Tibial nerve (tissue), 4 donors: Measurements from ENCODE around the gene THBS3. TPM values are rescaled to one million over a fixed set of nuclear protein-coding genes. Genes with fewer than 3 reads are reported as not detected.
"Not testable (repeated sequence)": the region's sequence is repeated elsewhere in the genome, so short reads cannot be mapped to it uniquely, and the experiment has no call there.

Experiments
- DNase-seq, 2 donors: peaks; one replicate each; pipeline ENCODE4 v3.0.0-alpha.2; 2019; ENCODE audit warnings: low spot score in 2 of 2
- H3K27ac ChIP-seq, 4 donors: fragments of 200-600 bp; sonication (generic) in 3 of 4; one replicate each; pipeline ENCODE4 v1.5.1; 2017 to 2019; ENCODE audit warnings: mild to moderate bottlenecking in 1 of 4
- H3K27me3 ChIP-seq, 2 donors: fragments of 200-600 bp; sonication (generic) in 1 of 2; one replicate each; pipeline versions ENCODE4 v1.5.1 to v1.6.0; 2017 to 2019
- H3K36me3 ChIP-seq, 3 donors: fragments of 200-600 bp; sonication (generic); one replicate each; pipeline ENCODE4 v1.5.1; 2018 to 2019
- H3K4me1 ChIP-seq, 4 donors: fragments of 200-600 bp; sonication (generic) in 3 of 4; one replicate each; pipeline ENCODE4 v1.5.1; 2017 to 2019
- H3K4me3 ChIP-seq, 4 donors: fragments of 200-600 bp; sonication (generic) in 3 of 4; one replicate each; pipeline ENCODE4 v1.5.1; 2017 to 2019; ENCODE audit warnings: mild to moderate bottlenecking in 1 of 4, moderate library complexity in 1 of 4
- H3K9me3 ChIP-seq, 4 donors: fragments of 200-600 bp; sonication (generic) in 3 of 4; one replicate each; pipeline ENCODE4 v1.5.1; 2017 to 2019
- EP300 ChIP-seq, 2 donors: sonication (generic); formaldehyde crosslinking; IDR thresholded peaks; one replicate each; pipeline ENCODE4 v1.6.1; 2017; ENCODE audit warnings: antibody characterized with exemption in 2 of 2, mild to moderate bottlenecking in 1 of 2
- POLR2A ChIP-seq, 2 donors: fragments of 450-650 bp; IDR thresholded peaks; one replicate each; pipeline ENCODE4 v1.6.1; 2017; ENCODE audit warnings: antibody characterized with exemption in 2 of 2, mild to moderate bottlenecking in 2 of 2, moderate library complexity in 2 of 2
- WGBS, 2 donors: methylation state at CpG; one replicate each; pipeline ENCODE4 v1.1.5; 2018; 5-methylcytosine and 5-hydroxymethylcytosine counted together
- total RNA-seq, 4 donors: library from RNA; depleted of rRNA; stranded (reverse); fragments of >200 nt; gene quantifications; one replicate each; pipeline ENCODE4 v1.1.0, GENCODE V29; 2016
- TF ChIP-seq, protein P1 (sequence below), 5 experiments: fragments of 200-600 bp in 3 of 5; fragments of 450-650 bp in 2 of 5; sonication (generic) in 3 of 5; IDR thresholded peaks; one replicate each; pipeline ENCODE4 v1.5.1; 2016 to 2019; ENCODE audit warnings: antibody characterized with exemption in 5 of 5, mild to moderate bottlenecking in 3 of 5, moderate library complexity in 2 of 5

The THBS3 gene
- total RNA-seq, 4 donors from 2014 or later, result 33.9 to 119 (median 52.6) TPM

GRCh38 chr1:155170806-155171205 is 36.9 kb downstream of the THBS3 start:
- 87 to 91% methylated on average over 7 of the region's 7 CpGs for WGBS, 2 donors
- Histone ChIP-seq H3K27me3 (peaks cover 0 to 13% of the 10 kb centered on the region in 2 donors), H3K9me3 (no peaks in the 10 kb centered on the region), H3K4me1 (peaks cover 0 to 60% (median 33%) of the 10 kb centered on the region in 4 donors), H3K27ac (no peak overlapping the region), H3K4me3 (no peak overlapping the region), H3K36me3 (peaks cover 0 to 27% (median 0%) of the 10 kb centered on the region in 3 donors)
- no peak for DNase-seq
- no peak for TF ChIP-seq POLR2A (IDR thresholded peaks at IDR 0.05)
- TF ChIP-seq, protein P1, sequence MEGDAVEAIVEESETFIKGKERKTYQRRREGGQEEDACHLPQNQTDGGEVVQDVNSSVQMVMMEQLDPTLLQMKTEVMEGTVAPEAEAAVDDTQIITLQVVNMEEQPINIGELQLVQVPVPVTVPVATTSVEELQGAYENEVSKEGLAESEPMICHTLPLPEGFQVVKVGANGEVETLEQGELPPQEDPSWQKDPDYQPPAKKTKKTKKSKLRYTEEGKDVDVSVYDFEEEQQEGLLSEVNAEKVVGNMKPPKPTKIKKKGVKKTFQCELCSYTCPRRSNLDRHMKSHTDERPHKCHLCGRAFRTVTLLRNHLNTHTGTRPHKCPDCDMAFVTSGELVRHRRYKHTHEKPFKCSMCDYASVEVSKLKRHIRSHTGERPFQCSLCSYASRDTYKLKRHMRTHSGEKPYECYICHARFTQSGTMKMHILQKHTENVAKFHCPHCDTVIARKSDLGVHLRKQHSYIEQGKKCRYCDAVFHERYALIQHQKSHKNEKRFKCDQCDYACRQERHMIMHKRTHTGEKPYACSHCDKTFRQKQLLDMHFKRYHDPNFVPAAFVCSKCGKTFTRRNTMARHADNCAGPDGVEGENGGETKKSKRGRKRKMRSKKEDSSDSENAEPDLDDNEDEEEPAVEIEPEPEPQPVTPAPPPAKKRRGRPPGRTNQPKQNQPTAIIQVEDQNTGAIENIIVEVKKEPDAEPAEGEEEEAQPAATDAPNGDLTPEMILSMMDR (IDR thresholded peaks at IDR 0.05), result no peak
- TF ChIP-seq EP300 (IDR thresholded peaks at IDR 0.05), result no peak

GRCh38 chr1:155170101-155170785 is 37.5 kb downstream of the THBS3 start:
- 90 to 98% methylated on average over 2 of the region's 2 CpGs for WGBS, 2 donors
- H3K27me3 ChIP-seq, result peaks cover 0 to 13% of the 10 kb centered on the region in 2 donors
- DNase-seq, result no peak
- no peak overlapping the region for H3K4me3 ChIP-seq
- H3K4me1 ChIP-seq, result peaks cover 0 to 55% (median 33%) of the 10 kb centered on the region in 4 donors
- TF ChIP-seq, protein P1 (IDR thresholded peaks at IDR 0.05), result no peak
- TF ChIP-seq POLR2A (IDR thresholded peaks at IDR 0.05) (no peak), EP300 (IDR thresholded peaks at IDR 0.05) (no peak)
- H3K9me3 ChIP-seq, result no peaks in the 10 kb centered on the region
- H3K36me3 ChIP-seq, result peaks cover 0 to 27% (median 0%) of the 10 kb centered on the region in 3 donors
- no peak overlapping the region for H3K27ac ChIP-seq

GRCh38 chr1:155169541-155169940 is 38.2 kb downstream of the THBS3 start:
- peaks cover 0 to 48% (median 32%) of the 10 kb centered on the region in 4 donors for H3K4me1 ChIP-seq
- WGBS, 2 donors, result 76 to 77% methylated on average over 5 of the region's 5 CpGs
- H3K36me3 ChIP-seq, result peaks cover 0 to 27% (median 0%) of the 10 kb centered on the region in 3 donors
- TF ChIP-seq, protein P1 (IDR thresholded peaks at IDR 0.05), result no peak
- no peak for TF ChIP-seq EP300 (IDR thresholded peaks at IDR 0.05)
- TF ChIP-seq POLR2A (IDR thresholded peaks at IDR 0.05), result no peak
- no peak overlapping the region for H3K4me3 ChIP-seq
- no peaks in the 10 kb centered on the region for H3K9me3 ChIP-seq
- peaks cover 0 to 9% of the 10 kb centered on the region in 2 donors for H3K27me3 ChIP-seq
- no peak for DNase-seq
- no peak overlapping the region for H3K27ac ChIP-seq

DNA sequence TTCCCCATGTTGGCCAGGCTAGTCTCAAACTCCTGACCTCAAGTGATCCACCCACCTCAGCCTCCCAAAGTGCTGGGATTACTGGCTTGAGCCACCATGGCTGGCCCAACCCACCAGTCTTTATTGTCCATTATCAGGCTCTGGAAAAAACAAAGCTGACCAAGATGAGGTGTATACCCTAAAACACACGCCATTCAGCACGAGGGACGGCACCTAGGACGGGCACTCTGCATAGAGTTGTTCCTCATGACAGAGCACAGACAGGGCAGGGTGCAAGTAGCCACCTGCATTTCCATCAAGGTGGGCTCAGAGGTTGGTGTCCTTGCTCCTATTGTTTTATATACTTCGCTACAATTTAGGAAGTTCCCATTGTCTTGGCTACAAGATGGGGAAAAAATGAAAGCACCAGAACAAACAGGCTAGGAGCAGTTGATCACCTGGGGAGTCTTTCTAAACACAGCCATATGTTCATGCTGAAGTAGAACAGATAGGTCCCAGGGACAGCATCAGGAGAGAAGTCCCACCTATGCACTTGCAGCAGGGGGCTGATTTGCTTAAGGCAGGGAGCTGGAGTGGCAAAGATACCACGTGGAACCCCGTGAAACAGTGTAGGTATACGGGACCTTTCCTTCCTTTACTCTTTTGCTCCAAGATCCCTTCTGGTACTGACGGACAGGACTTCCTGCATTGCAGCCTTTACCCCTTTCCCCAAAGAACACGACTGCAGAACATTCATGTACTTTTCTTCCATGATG is 39.1 kb downstream of the THBS3 start:
- Histone ChIP-seq H3K27ac (no peak overlapping the region), H3K36me3 (peaks cover 0 to 27% (median 0%) of the 10 kb centered on the region in 3 donors), H3K9me3 (no peaks in the 10 kb centered on the region), H3K27me3 (no peaks in the 10 kb centered on the region), H3K4me3 (no peak overlapping the region), H3K4me1 (peaks cover 0 to 39% (median 25%) of the 10 kb centered on the region in 4 donors)
- WGBS, 2 donors, result 81% methylated on average over 10 of the region's 10 CpGs
- DNase-seq, result no peak
- TF ChIP-seq EP300 (IDR thresholded peaks at IDR 0.05) (no peak), POLR2A (IDR thresholded peaks at IDR 0.05) (no peak)
- TF ChIP-seq, protein P1 (IDR thresholded peaks at IDR 0.05), result no peak

DNA sequence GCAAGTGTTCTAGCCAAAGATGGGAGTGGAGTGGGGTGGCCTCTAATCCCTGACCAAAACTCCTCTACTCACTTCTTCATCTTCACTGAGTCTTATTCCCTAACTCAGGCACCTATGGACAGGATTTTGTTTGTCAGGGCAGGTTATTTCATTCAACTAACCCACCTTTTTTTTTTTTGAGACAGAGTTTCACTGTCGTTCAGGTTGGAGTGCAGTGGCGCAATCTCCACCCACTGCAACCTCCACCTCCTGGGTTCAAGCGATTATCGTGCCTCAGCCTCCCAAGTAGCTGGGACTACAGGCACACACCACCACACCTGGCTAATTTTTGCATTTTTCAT is 39.6 kb downstream of the THBS3 start:
- Histone ChIP-seq H3K4me1 (peaks cover 0 to 34% (median 21%) of the 10 kb centered on the region in 4 donors), H3K27ac (peak overlapping the region in 2 of 4 donors; percentile 65 to 71), H3K36me3 (peaks cover 0 to 27% (median 0%) of the 10 kb centered on the region in 3 donors)
- not testable (repeated sequence) for H3K4me3 ChIP-seq, H3K27me3 ChIP-seq, H3K9me3 ChIP-seq, DNase-seq
- whole genome bisulfite sequencing, 2 donors, result 42 to 50% methylated on average over 4 of the region's 4 CpGs
